ENCODE measurements around the gene ARHGAP20. TPM values are rescaled to one million over a fixed set of nuclear protein-coding genes. Genes with fewer than 3 reads are reported as not detected.

The ARHGAP20 gene
- total and polyA plus RNA-seq, 2 donors (not counting 1 experiment from before 2014, with no cell fraction given): 9.4 to 18.1 TPM

DNA sequence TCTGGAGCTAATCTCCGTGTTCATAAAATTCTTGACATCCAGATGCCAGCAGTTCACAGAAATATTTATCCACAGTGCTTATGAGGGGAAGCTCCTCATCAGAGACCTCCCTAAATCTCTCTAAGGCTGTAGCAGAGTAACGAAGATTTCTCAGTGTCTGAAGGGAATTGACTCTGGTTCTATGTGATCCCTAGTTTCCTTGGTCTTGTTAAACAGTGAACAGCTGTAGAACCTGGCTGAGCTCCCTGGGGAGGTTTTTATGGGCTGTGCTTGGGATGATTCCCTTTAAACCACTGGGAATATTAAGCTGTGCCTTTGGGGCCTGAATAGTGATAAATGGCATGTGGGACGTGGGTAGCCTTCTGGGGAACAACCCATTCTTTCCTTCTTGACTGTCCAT, 43.7 kb upstream of the ARHGAP20 start:
- no peaks in the 10 kb centered on the region for H3K27me3 ChIP-seq (ENCODE audit: control insufficient read depth, insufficient read depth, low read length)
- no peak overlapping the region for H3K4me2 ChIP-seq (ENCODE audit: extremely low read depth, insufficient read depth, low read length)
- peaks cover 3% of the 10 kb centered on the region for H3K4me1 ChIP-seq (ENCODE audit: control insufficient read depth, extremely low read depth, insufficient read depth, low read length)
- no peak overlapping the region for H3K4me3 ChIP-seq (replicated peaks in 1 of 4; ENCODE audit: control extremely low read depth in 1 of 4, insufficient read depth in 1 of 4, low read depth in 3 of 4, low read length in 4 of 4)
- H2AFZ ChIP-seq (ENCODE audit: low read length): peak overlapping the region; percentile 22
- no peaks in the 10 kb centered on the region for H3K36me3 ChIP-seq (ENCODE audit: control insufficient read depth, insufficient read depth, low read length)
- no peak overlapping the region for H3K9ac ChIP-seq (ENCODE audit: insufficient read depth, low read length)
- H4K20me1 ChIP-seq (ENCODE audit: control insufficient read depth, extremely low read depth, insufficient read depth, low read length): no peaks in the 10 kb centered on the region
- peak in 1 of 2 donors; percentile 34 for DNase-seq (ENCODE audit: low read depth in 2 of 2)
- TF ChIP-seq CTCF (conservative IDR thresholded peaks at IDR 0.05 in 1 of 2, IDR thresholded peaks at IDR 0.05 in 1 of 2; ENCODE audit: low read depth in 1 of 2, low read length in 2 of 2): no peak
- no peak for TF ChIP-seq EZH2 (IDR thresholded peaks at IDR 0.05; ENCODE audit: low read length, missing control alignments)
- no peaks in the 10 kb centered on the region for H3K79me2 ChIP-seq (ENCODE audit: control insufficient read depth, insufficient read depth, low read length)
- H3K27ac ChIP-seq (ENCODE audit: insufficient read depth, low read length): no peak overlapping the region
- no peaks in the 10 kb centered on the region for H3K9me3 ChIP-seq (ENCODE audit: control insufficient read depth, insufficient read depth, low read depth, low read length)

DNA sequence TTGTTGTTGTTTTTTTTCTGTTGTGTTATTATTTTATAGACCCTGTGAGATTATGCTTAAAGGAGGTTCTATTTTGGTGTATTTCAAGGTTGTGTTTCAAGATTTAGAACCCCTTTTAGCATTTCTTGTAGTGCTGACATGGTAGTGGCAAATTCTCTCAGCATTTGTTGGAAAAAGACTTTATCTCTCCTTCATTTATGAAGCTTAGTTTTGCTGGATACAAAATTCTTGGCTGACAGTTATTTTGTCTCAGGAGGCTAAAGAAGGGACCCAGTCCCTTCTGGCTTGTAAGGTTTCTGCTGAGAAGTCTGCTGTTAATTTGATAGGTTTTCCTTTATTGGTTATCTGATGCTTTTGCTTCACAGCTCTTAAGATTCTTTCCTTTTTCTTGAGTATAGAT, 40.7 kb upstream of the ARHGAP20 start:
- no peaks in the 10 kb centered on the region for H3K79me2 ChIP-seq (ENCODE audit: control insufficient read depth, insufficient read depth, low read length)
- no peak overlapping the region for H3K4me2 ChIP-seq (ENCODE audit: extremely low read depth, insufficient read depth, low read length)
- H3K36me3 ChIP-seq (ENCODE audit: control insufficient read depth, insufficient read depth, low read length): no peaks in the 10 kb centered on the region
- no peak for DNase-seq (ENCODE audit: low read depth in 2 of 2)
- no peak overlapping the region for H3K27ac ChIP-seq (ENCODE audit: insufficient read depth, low read length)
- H3K27me3 ChIP-seq (ENCODE audit: control insufficient read depth, insufficient read depth, low read length): no peaks in the 10 kb centered on the region
- no peaks in the 10 kb centered on the region for H3K9me3 ChIP-seq (ENCODE audit: control insufficient read depth, insufficient read depth, low read depth, low read length)
- H4K20me1 ChIP-seq (ENCODE audit: control insufficient read depth, extremely low read depth, insufficient read depth, low read length): no peaks in the 10 kb centered on the region
- no peak for TF ChIP-seq EZH2 (IDR thresholded peaks at IDR 0.05; ENCODE audit: low read length, missing control alignments)
- TF ChIP-seq CTCF (conservative IDR thresholded peaks at IDR 0.05 in 1 of 2, IDR thresholded peaks at IDR 0.05 in 1 of 2; ENCODE audit: low read depth in 1 of 2, low read length in 2 of 2): no peak
- H3K9ac ChIP-seq (ENCODE audit: insufficient read depth, low read length): no peak overlapping the region
- H2AFZ ChIP-seq (ENCODE audit: low read length): no peak overlapping the region
- H3K4me1 ChIP-seq (ENCODE audit: control insufficient read depth, extremely low read depth, insufficient read depth, low read length): peaks cover 2% of the 10 kb centered on the region
- no peak overlapping the region for H3K4me3 ChIP-seq (replicated peaks in 1 of 4; ENCODE audit: control extremely low read depth in 1 of 4, insufficient read depth in 1 of 4, low read depth in 3 of 4, low read length in 4 of 4)

DNA sequence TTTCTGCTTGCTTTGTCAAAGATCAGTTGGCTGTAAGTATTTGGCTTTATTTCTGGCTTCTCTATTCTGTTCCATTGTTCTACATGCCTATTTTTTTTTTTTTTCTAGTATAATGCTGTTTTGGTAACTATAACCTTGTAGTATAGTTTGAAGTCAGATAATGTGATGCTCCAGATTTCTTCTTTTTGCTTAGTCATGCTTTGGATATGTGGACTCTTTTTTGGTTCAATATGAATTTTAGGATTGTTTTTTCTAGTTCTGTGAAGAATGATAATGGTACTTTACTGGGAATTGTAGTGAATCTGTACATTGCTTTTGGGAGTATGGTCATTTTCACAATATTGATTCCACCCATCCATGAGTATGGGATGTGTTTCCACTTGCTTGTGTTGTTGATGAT, 37.9 kb upstream of the ARHGAP20 start:
- Histone ChIP-seq H3K4me3 (replicated peaks in 1 of 4; ENCODE audit: control extremely low read depth in 1 of 4, insufficient read depth in 1 of 4, low read depth in 3 of 4, low read length in 4 of 4) (no peak overlapping the region), H3K79me2 (ENCODE audit: control insufficient read depth, insufficient read depth, low read length) (no peaks in the 10 kb centered on the region), H3K9me3 (ENCODE audit: control insufficient read depth, insufficient read depth, low read depth, low read length) (no peaks in the 10 kb centered on the region), H3K4me2 (ENCODE audit: extremely low read depth, insufficient read depth, low read length) (no peak overlapping the region), H3K27me3 (ENCODE audit: control insufficient read depth, insufficient read depth, low read length) (no peaks in the 10 kb centered on the region), H3K36me3 (ENCODE audit: control insufficient read depth, insufficient read depth, low read length) (no peaks in the 10 kb centered on the region), H3K9ac (ENCODE audit: insufficient read depth, low read length) (no peak overlapping the region), H4K20me1 (ENCODE audit: control insufficient read depth, extremely low read depth, insufficient read depth, low read length) (no peaks in the 10 kb centered on the region), H3K27ac (ENCODE audit: insufficient read depth, low read length) (no peak overlapping the region), H2AFZ (ENCODE audit: low read length) (no peak overlapping the region), H3K4me1 (ENCODE audit: control insufficient read depth, extremely low read depth, insufficient read depth, low read length) (no peaks in the 10 kb centered on the region)
- no peak for DNase-seq (ENCODE audit: low read depth in 2 of 2)
- TF ChIP-seq EZH2 (IDR thresholded peaks at IDR 0.05; ENCODE audit: low read length, missing control alignments): no peak
- no peak for TF ChIP-seq CTCF (conservative IDR thresholded peaks at IDR 0.05 in 1 of 2, IDR thresholded peaks at IDR 0.05 in 1 of 2; ENCODE audit: low read depth in 1 of 2, low read length in 2 of 2)

All from fibroblast of lung (primary cell).